ENCODE measurements around the gene SMTNL2. TPM values are rescaled to one million over a fixed set of nuclear protein-coding genes. Genes with fewer than 3 reads are reported as not detected.
"Not testable (repeated sequence)": the region's sequence is repeated elsewhere in the genome, so short reads cannot be mapped to it uniquely, and the experiment has no call there.

SMTNL2 gene
- total RNA-seq, 1 donor from 2014 or later = 0.32 TPM

GRCh38 chr17:4636474-4637100, 52.3 kb downstream of the SMTNL2 start:
- Mint-ChIP-seq H3K36me3 (ENCODE audit: low read depth) (peaks cover 2% of the 10 kb centered on the region), H3K4me3 (ENCODE audit: unreplicated experiment) (no peak overlapping the region), H3K27ac (ENCODE audit: unreplicated experiment) (no peak overlapping the region), H3K27me3 (ENCODE audit: low read depth) (peaks cover 58% of the 10 kb centered on the region), H3K9me3 (ENCODE audit: low read depth) (no peaks in the 10 kb centered on the region), H3K4me1 (ENCODE audit: low read depth) (peaks cover 11% of the 10 kb centered on the region)
- TF ChIP-seq CTCF (IDR thresholded peaks at IDR 0.05) = no peak
- DNase-seq (ENCODE audit: low spot score) = no peak

DNA sequence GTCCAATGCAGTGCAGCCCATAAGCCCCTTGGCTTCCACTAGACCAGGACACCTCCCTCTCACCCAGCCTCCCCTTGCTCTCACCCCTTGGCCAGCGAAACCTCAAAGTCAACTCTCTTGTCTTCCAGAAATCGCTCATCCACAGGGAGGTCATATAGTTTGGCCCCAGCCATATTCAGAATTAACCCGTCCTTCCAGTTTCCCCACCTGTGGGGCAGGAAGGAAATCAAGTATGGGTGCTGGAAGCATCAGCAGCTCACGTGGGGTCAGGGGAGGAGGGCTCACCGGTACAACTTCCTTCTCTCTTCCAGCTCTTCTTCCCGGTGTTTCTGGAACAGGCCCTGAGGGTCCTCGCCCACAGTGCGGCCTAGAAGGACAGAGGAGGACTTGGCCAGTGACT, 54.4 kb downstream of the SMTNL2 start:
- H3K9me3 Mint-ChIP-seq (ENCODE audit: low read depth); H3K27ac Mint-ChIP-seq (ENCODE audit: unreplicated experiment); H3K36me3 Mint-ChIP-seq (ENCODE audit: low read depth); H3K4me3 Mint-ChIP-seq (ENCODE audit: unreplicated experiment); DNase-seq (ENCODE audit: low spot score): not testable (repeated sequence)
- H3K4me1 Mint-ChIP-seq (ENCODE audit: low read depth) = peaks cover 15% of the 10 kb centered on the region
- peaks cover 69% of the 10 kb centered on the region for H3K27me3 Mint-ChIP-seq (ENCODE audit: low read depth)

DNA sequence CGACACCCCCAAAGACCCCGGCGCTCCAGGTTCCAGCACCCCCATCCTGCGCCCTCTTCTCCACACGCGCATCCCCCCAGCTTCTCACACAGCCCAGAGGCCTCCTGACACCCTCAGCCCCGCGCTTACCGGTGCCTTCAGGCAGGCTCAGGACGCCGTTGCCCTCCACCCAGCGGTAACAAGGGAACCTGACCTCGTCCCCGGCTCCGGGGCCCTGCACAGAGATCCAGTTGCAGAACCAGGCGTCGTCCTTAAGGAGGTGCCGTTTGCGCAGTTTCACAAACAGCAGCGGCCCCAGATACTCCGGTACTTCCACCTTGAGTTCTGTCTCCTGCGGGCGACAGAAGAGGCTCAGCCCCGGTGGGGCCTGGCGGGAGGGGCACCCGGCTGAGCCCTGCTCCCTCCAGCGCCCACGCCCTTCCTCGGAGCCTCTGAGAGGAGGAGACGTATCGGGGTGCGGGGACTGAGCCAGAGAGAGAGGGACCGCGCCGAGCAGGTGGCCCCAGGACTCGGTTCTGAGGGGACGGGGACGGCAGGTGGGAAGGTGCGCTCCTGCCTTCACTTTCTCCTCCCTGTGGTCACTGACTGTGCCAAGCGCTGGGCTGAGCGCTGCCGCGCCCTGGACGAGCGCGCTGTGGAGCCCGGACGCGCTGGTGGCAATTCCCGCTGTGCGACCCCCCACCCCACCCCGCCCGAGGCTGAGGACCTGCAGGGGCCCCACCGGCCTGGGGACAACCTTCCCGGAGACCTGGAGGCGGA, 55.2 kb downstream of the SMTNL2 start:
- H3K4me3 Mint-ChIP-seq (ENCODE audit: unreplicated experiment); H3K36me3 Mint-ChIP-seq (ENCODE audit: low read depth); H3K27ac Mint-ChIP-seq (ENCODE audit: unreplicated experiment); DNase-seq (ENCODE audit: low spot score); H3K9me3 Mint-ChIP-seq (ENCODE audit: low read depth): not testable (repeated sequence)
- Mint-ChIP-seq H3K27me3 (ENCODE audit: low read depth) (peaks cover 73% of the 10 kb centered on the region), H3K4me1 (ENCODE audit: low read depth) (peaks cover 15% of the 10 kb centered on the region)

DNA sequence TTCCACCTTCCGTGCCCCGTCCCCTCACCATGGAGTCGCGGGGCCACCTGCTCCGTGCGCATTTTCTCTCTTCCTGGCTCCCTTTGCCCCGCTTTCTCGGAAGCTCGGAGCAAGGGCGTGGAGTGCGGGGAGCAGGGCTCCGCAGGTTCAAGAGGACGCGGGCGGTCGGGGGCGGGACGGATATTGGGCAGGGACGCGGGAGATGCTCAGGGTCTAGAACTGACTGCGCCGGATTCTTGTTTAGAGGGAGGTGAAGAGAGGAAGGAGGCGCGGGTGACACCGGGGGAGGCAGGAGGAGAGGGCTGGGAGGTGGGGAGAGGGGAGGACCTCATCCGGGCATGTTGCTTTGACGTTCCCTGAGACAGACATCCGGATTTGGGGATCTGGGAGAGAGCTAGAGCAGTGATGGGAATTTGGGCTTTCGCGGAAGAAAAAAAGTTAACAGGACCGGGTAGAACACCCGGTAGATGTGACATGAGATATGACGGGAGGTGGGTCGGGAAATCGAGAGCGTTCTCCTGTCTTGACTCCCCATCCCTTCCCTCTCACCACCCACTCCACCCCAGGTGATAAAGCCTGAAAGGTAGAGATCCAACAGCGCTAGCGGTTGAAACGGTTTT, 56.4 kb downstream of the SMTNL2 start:
- peaks cover 15% of the 10 kb centered on the region for H3K4me1 Mint-ChIP-seq (ENCODE audit: low read depth)
- not testable (repeated sequence) for H3K27ac Mint-ChIP-seq (ENCODE audit: unreplicated experiment); DNase-seq (ENCODE audit: low spot score); H3K9me3 Mint-ChIP-seq (ENCODE audit: low read depth); H3K36me3 Mint-ChIP-seq (ENCODE audit: low read depth)
- peak overlapping the region; percentile 45 for H3K4me3 Mint-ChIP-seq (ENCODE audit: unreplicated experiment)
- peaks cover 73% of the 10 kb centered on the region for H3K27me3 Mint-ChIP-seq (ENCODE audit: low read depth)

DNA sequence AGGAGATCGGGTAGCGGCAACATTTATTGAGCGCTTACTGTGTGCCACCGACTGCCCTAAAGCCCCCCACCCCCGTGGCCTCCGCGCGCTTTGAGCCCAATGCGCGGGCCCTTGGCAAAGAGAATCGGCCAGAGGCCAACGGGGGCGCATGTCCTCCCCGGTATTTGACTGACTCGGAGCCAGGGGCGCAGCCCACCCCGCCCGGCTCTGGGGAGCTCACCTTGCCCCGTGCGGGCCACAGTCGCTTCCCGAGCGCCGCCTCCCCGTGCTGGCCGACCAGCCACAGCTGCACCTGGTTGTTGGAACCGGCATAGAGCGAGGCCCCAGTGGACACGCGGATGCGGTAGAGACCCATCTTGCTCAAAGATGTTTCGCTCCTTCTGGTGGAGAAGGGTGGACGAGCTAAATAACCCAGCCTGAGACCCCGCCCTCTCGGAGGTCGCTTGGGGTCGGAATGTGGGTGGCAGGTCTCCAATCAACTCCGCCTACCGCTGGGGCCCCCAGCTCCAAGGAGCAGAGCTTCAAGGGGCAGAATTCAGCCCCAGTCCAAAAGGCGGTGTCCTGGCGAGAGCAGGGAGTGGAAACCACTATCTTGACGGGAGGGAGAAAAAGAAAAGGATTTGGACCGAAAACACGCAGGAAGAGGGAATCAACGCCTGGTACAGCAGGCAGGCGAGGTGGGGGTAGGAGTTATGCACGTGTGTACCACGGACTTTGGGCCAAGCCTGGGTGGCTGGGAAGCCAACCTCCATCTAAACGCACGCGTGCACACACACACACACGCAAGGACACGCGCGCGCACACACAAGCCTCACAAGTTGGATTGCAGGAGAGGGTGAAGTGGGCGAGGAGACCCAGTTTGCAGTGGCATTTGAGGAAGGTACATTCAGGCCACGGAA, 57.2 kb downstream of the SMTNL2 start, which contains the start of gene ALOX15:
TSS of gene ALOX15 (minus strand) at position 382 of the 899 bp plus-strand sequence. CDS start at position 355, 27 bp downstream.
- Mint-ChIP-seq H3K4me3 (ENCODE audit: unreplicated experiment) (peak within 1 kb of the TSS; percentile 45), H3K4me1 (ENCODE audit: low read depth) (peaks cover 15% of the 10 kb centered on the region), H3K36me3 (ENCODE audit: low read depth) (no peaks in the 10 kb centered on the region), H3K9me3 (ENCODE audit: low read depth) (no peaks in the 10 kb centered on the region), H3K27ac (ENCODE audit: unreplicated experiment) (no peak within 1 kb of the TSS), H3K27me3 (ENCODE audit: low read depth) (peaks cover 69% of the 10 kb centered on the region)
- no peak for DNase-seq (ENCODE audit: low spot score)
- TF ChIP-seq CTCF (IDR thresholded peaks at IDR 0.05) = no peak

GRCh38 chr17:4642286-4642685, 58.0 kb downstream of the SMTNL2 start:
- DNase-seq (ENCODE audit: low spot score) = no peak
- H3K4me1 Mint-ChIP-seq (ENCODE audit: low read depth) = peaks cover 15% of the 10 kb centered on the region
- H3K27ac Mint-ChIP-seq (ENCODE audit: unreplicated experiment) = no peak overlapping the region
- TF ChIP-seq CTCF (IDR thresholded peaks at IDR 0.05) = no peak
- H3K4me3 Mint-ChIP-seq (ENCODE audit: unreplicated experiment) = no peak overlapping the region
- H3K36me3 Mint-ChIP-seq (ENCODE audit: low read depth) = no peaks in the 10 kb centered on the region
- H3K9me3 Mint-ChIP-seq (ENCODE audit: low read depth) = no peaks in the 10 kb centered on the region
- peaks cover 65% of the 10 kb centered on the region for H3K27me3 Mint-ChIP-seq (ENCODE audit: low read depth)

All from chondrocyte (in vitro differentiated cells).